Neural crest cell (in vitro differentiated cells): ENCODE results near the gene ADORA3. TPM values are rescaled to one million over a fixed set of nuclear protein-coding genes. Genes with fewer than 3 reads are reported as not detected.
A peak's percentile ranks its signal among the peaks of the same experiment; 100 is the strongest.

Experiments used
- DNase-seq: peaks from one replicate; pipeline ENCODE4 v3.0.0; 2021; ENCODE audit warnings: low read depth, mixed read lengths, low spot score
- H3K27ac Mint-ChIP-seq: one replicate; pipeline ENCODE4 v1.8.0; 2021; ENCODE audit warnings: mild to moderate bottlenecking, mixed read lengths; ENCODE audit not compliant: unreplicated experiment
- H3K27me3 Mint-ChIP-seq: 2 replicates; pipeline ENCODE4 v1.8.0; 2021; ENCODE audit warnings: low read depth, mild to moderate bottlenecking, mixed read lengths
- H3K36me3 Mint-ChIP-seq: 2 replicates; pipeline ENCODE4 v1.8.0; 2021; ENCODE audit warnings: low read depth, mild to moderate bottlenecking, mixed read lengths
- H3K4me1 Mint-ChIP-seq: 2 replicates; pipeline ENCODE4 v1.8.0; 2021; ENCODE audit warnings: mixed read lengths
- H3K4me3 Mint-ChIP-seq: one replicate; pipeline ENCODE4 v1.8.0; 2021; ENCODE audit warnings: mild to moderate bottlenecking, mixed read lengths
- H3K9me3 Mint-ChIP-seq: 2 replicates; pipeline ENCODE4 v1.8.0; 2021; ENCODE audit warnings: mixed read lengths
- total RNA-seq: library from RNA; stranded (reverse); gene quantifications from 2 replicates; pipeline ENCODE4 v1.2.1, GENCODE V29; 2021
- TF ChIP-seq, protein P1 (sequence below): fragments of 200-600 bp; sonication (generic); conservative IDR thresholded peaks from 2 replicates; pipeline ENCODE4 v1.5.0; 2021; ENCODE audit warnings: antibody characterized with exemption, mild to moderate bottlenecking

The ADORA3 gene
- total RNA-seq, 1 donor from 2014 or later: not detected

DNA sequence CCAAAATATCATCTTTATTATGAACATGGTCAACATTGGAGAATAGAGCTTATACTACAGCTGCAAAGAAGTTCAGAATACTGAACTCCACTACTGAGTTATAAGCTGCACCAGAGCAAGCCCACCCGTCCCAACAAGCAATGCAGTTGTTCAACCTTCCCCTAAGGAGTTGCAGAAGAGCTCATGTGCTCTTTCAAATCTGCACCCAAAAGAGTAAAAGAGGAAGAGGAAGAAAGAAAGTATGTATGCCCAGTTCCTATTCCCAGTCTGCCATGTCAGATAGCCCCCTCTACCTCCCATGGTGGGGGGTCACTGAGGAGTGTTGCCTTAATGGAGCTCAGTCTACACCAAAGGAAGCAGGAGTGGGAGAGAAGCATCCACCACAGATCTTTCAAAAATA, 22.8 kb downstream of the ADORA3 start:
- H3K4me1 Mint-ChIP-seq: no peaks in the 10 kb centered on the region
- H3K4me3 Mint-ChIP-seq: no peak overlapping the region
- H3K36me3 Mint-ChIP-seq: no peaks in the 10 kb centered on the region
- H3K9me3 Mint-ChIP-seq: no peaks in the 10 kb centered on the region
- no peak overlapping the region for H3K27ac Mint-ChIP-seq
- peaks cover 5% of the 10 kb centered on the region for H3K27me3 Mint-ChIP-seq
- TF ChIP-seq, protein P1, sequence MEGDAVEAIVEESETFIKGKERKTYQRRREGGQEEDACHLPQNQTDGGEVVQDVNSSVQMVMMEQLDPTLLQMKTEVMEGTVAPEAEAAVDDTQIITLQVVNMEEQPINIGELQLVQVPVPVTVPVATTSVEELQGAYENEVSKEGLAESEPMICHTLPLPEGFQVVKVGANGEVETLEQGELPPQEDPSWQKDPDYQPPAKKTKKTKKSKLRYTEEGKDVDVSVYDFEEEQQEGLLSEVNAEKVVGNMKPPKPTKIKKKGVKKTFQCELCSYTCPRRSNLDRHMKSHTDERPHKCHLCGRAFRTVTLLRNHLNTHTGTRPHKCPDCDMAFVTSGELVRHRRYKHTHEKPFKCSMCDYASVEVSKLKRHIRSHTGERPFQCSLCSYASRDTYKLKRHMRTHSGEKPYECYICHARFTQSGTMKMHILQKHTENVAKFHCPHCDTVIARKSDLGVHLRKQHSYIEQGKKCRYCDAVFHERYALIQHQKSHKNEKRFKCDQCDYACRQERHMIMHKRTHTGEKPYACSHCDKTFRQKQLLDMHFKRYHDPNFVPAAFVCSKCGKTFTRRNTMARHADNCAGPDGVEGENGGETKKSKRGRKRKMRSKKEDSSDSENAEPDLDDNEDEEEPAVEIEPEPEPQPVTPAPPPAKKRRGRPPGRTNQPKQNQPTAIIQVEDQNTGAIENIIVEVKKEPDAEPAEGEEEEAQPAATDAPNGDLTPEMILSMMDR: no peak
- no peak for DNase-seq

DNA sequence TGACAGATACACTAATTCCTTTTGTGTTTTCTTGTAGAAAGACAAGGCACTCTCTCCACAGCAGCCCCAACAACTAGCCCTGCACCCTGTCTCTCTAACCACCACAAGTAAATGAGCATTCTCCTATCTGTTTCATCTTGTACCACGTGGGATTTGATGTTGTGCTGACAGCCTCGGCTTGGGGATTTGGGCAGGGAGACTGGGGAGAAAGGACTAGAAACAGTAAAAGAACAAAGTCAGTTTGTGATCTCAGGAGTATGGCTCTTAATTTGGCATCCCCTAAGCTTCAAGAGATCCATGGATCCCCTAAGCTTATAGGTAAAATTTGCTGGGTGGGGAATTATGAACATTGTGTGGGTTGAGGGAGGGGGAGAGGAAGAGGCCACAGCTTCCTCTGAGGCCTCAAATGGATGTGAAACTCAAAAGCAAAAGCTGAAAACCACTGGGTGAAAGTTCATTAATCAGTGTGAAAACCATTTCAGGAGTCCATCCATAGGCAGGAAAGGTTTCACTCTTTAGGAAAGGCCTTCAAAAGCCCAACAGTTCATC, 26.6 kb downstream of the ADORA3 start:
- Mint-ChIP-seq H3K4me1 (no peaks in the 10 kb centered on the region), H3K36me3 (no peaks in the 10 kb centered on the region), H3K27me3 (peaks cover 5% of the 10 kb centered on the region), H3K9me3 (no peaks in the 10 kb centered on the region), H3K27ac (peak overlapping the region; percentile 5), H3K4me3 (no peak overlapping the region)
- DNase-seq: no peak
- TF ChIP-seq, protein P1: no peak

- H3K27me3 Mint-ChIP-seq: peaks cover 3% of the 10 kb centered on the region
- H3K4me3 Mint-ChIP-seq: no peak overlapping the region
Measured at GRCh38 chr1:111476214-111476613, 27.2 kb downstream of the ADORA3 start.

DNA sequence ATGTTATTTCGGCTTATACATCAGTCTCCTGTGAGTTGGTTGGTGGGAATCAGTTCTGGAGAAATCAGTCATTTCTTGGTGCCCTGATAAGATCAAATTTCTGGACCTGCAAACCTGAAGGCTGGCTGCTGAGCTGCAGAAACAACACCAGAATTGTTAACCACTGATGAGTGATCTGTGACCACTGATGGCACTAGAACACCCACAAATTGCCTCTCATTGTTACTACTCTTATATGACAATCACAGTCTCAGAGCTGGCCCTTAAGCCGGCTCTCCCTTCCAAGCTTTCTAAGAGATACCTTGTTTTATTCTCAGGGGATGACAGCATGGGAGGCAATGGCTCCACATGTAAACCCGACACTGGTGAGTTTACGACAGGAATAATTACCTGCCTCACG, 27.7 kb downstream of the ADORA3 start:
- peaks cover 2% of the 10 kb centered on the region for H3K27me3 Mint-ChIP-seq
- TF ChIP-seq, protein P1: no peak
- no peak overlapping the region for H3K4me3 Mint-ChIP-seq

More at GRCh38 chr1:111476214-111476613, 27.2 kb downstream of the ADORA3 start:
- Mint-ChIP-seq H3K9me3 (no peaks in the 10 kb centered on the region), H3K27ac (no peak overlapping the region), H3K4me1 (no peaks in the 10 kb centered on the region), H3K36me3 (no peaks in the 10 kb centered on the region)
- no peak for DNase-seq
- TF ChIP-seq, protein P1: no peak

GRCh38 chr1:111474521-111474920, 28.9 kb downstream of the ADORA3 start:
- H3K27me3 Mint-ChIP-seq: no peaks in the 10 kb centered on the region
- H3K27ac Mint-ChIP-seq: peak overlapping the region; percentile 22
- no peak overlapping the region for H3K4me3 Mint-ChIP-seq
- H3K9me3 Mint-ChIP-seq: no peaks in the 10 kb centered on the region
- no peaks in the 10 kb centered on the region for H3K4me1 Mint-ChIP-seq
- TF ChIP-seq, protein P1: no peak
- no peaks in the 10 kb centered on the region for H3K36me3 Mint-ChIP-seq
- no peak for DNase-seq

More for the DNA sequence above, 27.7 kb downstream of the ADORA3 start:
- no peak for DNase-seq
- no peaks in the 10 kb centered on the region for H3K9me3 Mint-ChIP-seq
- H3K36me3 Mint-ChIP-seq: no peaks in the 10 kb centered on the region
- H3K27ac Mint-ChIP-seq: no peak overlapping the region
- no peaks in the 10 kb centered on the region for H3K4me1 Mint-ChIP-seq
